ENCODE data around the gene PPP2R3A. TPM values are rescaled to one million over a fixed set of nuclear protein-coding genes. Genes with fewer than 3 reads are reported as not detected.

PPP2R3A gene
- total and polyA plus RNA-seq, 2 of the 4 experiments (the other 2 are of a cell fraction) = 11.3 to 37.3 TPM

DNA sequence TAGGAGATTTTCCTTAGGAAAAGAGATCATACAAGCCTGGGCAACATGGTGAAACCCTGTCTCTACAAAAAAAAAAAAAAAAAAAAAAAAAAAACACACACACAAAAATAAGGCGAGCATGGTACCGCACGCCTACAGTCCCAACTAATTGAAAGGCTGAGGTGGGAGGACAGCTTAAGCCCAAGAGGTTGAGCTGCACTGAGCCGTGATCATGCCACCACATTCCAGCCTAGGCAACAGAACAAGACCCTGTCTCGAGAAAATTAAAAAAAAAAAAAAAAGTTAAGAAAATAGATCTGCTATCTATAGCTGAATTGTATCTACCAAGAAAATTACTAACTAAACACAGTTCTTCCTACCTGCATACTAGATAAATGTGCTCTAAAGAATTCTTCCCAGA lies 223.5 kb downstream of the PPP2R3A start:
- Histone ChIP-seq H3K27me3 (ENCODE audit: control insufficient read depth, insufficient read depth, low read length) (no peaks in the 10 kb centered on the region), H2AFZ (replicated peaks; ENCODE audit: low read length, poor library complexity) (no peak overlapping the region), H3K56ac (ENCODE audit: extremely low read depth, insufficient read depth, low read length) (no peak overlapping the region), H3K4me2 (ENCODE audit: low read depth, low read length) (no peak overlapping the region), H2AK9ac (replicated peaks; ENCODE audit: low read depth, low read length, poor library complexity) (no peak overlapping the region), H3K9me3 (ENCODE audit: control insufficient read depth, insufficient read depth, low read length) (no peaks in the 10 kb centered on the region), H3K9me1 (ENCODE audit: insufficient read depth, low read length) (peaks cover 21% of the 10 kb centered on the region), H3K4ac (ENCODE audit: low read depth, low read length) (no peak overlapping the region), H4K91ac (ENCODE audit: insufficient read depth, low read depth, low read length) (no peak overlapping the region), H2BK120ac (ENCODE audit: low read depth, low read length) (no peak overlapping the region), H3K79me1 (ENCODE audit: low read depth in 1 of 2, low read length in 2 of 2) (peaks cover 0 to 14% of the 10 kb centered on the region in 2 experiments; a peak in 1 of 4 replicates), H2BK15ac (ENCODE audit: low read depth, low read length) (no peak overlapping the region), H4K8ac (ENCODE audit: low read depth in 2 of 2, low read length in 2 of 2) (no peak overlapping the region), H2BK20ac (ENCODE audit: low read depth, low read length) (no peak overlapping the region), H2BK5ac (ENCODE audit: low read depth, low read length, poor library complexity, severe bottlenecking) (no peak overlapping the region), H3K18ac (ENCODE audit: low read depth, low read length) (no peak overlapping the region), H4K5ac (ENCODE audit: low read depth, low read length) (no peak overlapping the region), H3K9ac (ENCODE audit: low read depth, low read length) (no peak overlapping the region), H3K27ac (ENCODE audit: insufficient read depth, low read length) (no peak overlapping the region), H3K14ac (replicated peaks; ENCODE audit: low read depth, low read length) (no peak overlapping the region), H3K36me3 (ENCODE audit: control insufficient read depth, insufficient read depth, low read length) (no peaks in the 10 kb centered on the region), H3K23ac (ENCODE audit: low read depth, low read length) (no peak overlapping the region), H4K20me1 (ENCODE audit: insufficient read depth, low read length) (peaks cover 96% of the 10 kb centered on the region), H2AK5ac (ENCODE audit: low read depth, low read length) (no peak overlapping the region), H3K4me1 (ENCODE audit: control insufficient read depth, insufficient read depth, low read length) (peaks cover 13% of the 10 kb centered on the region), H3K4me3 (ENCODE audit: insufficient read depth, low read depth, low read length) (no peak overlapping the region)
- dilution Hi-C loops (cut with HindIII; ENCODE audit: low sequenced_read_pairs, unreplicated experiment) = no loop called here
- CTCF ChIA-PET = no interaction called here
- TF ChIP-seq MXI1 (IDR thresholded peaks at IDR 0.05; ENCODE audit: borderline replicate concordance, low read depth, low read length) = no peak
- TF ChIP-seq CEBPB (IDR thresholded peaks at IDR 0.05; ENCODE audit: low read depth, low read length) = no peak
- no peak for TF ChIP-seq POLR2A (IDR thresholded peaks at IDR 0.05; ENCODE audit: low read depth, low read length)
- TF ChIP-seq RFX5 (IDR thresholded peaks at IDR 0.05; ENCODE audit: low read depth, low read length) = no peak
- no peak for TF ChIP-seq MAFK (IDR thresholded peaks at IDR 0.05; ENCODE audit: low read depth, low read length)
- TF ChIP-seq CHD1 (IDR thresholded peaks at IDR 0.05; ENCODE audit: low read depth, low read length) = no peak
- no CpG with 5 or more reads among the region's 5 CpGs for WGBS, 2 experiments (ENCODE audit: extremely low coverage in 2 of 2, insufficient read length in 1 of 2)
- DNase-seq (no peak), ATAC-seq (ENCODE audit: low read depth) (no peak)
- POLR2A ChIA-PET (ENCODE audit: unreplicated experiment) = no interaction called here
- in situ Hi-C loops (cut with MboI; ENCODE audit: low sequenced_read_pairs) = no loop called here
- no TSS peak for BruUV-seq (replicated peaks)
- intact Hi-C loops (cut with micrococcal nuclease) = no loop called here
